LoVo (cell line): ENCODE measurements around the gene RAF1.
"Not testable (repeated sequence)": the region's sequence is repeated elsewhere in the genome, so short reads cannot be mapped to it uniquely, and the experiment has no call there.

Experiments
- DNase-seq: peaks from one replicate; pipeline ENCODE4 v3.0.0-alpha.2; 2016; ENCODE audit warnings: low spot score

The RAF1 gene

GRCh38 chr3:12558706-12559105 is 105.2 kb downstream of the RAF1 start:
- DNase-seq: peak; percentile 23

GRCh38 chr3:12557473-12558100 is 106.3 kb downstream of the RAF1 start:
- peak; percentile 12 for DNase-seq

- DNase-seq: peak; percentile 89
These were observed 107.0 kb downstream of the RAF1 start, which contains the start of gene MKRN2 for GRCh38 chr3:12556690-12557472. TSS of gene MKRN2 (plus strand) at chr3:12557087. CDS start at chr3:12557151, 64 bp downstream.

- DNase-seq: no peak
These were observed 107.6 kb downstream of the RAF1 start for GRCh38 chr3:12556314-12556689.

DNA sequence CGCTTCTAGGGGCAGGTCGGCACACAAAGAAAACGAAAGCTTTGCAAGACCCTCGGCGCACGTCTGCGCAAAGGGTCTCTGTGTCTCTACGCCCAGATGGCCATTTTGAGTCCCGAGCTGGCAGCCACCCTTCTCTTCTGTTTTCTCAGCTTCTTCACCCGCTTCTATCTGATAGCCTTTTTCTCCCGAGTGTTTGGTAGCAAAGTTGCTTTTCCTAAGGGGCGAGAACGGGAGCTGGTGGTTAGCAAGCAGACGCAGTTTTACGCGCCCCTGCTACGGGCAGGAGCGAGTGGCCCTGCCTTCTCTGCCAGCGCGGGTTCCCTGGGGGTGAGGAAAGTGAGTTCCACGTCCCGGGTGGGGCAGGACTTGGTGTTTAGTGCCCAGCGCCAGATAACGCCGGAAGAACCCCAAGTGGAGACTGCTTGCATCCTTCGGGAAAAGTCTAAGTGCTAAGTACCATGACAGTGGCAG is 110.0 kb downstream of the RAF1 start:
- peak; percentile 46 for DNase-seq

- DNase-seq: no peak
These were observed 113.8 kb downstream of the RAF1 start for GRCh38 chr3:12549971-12550760.

DNA sequence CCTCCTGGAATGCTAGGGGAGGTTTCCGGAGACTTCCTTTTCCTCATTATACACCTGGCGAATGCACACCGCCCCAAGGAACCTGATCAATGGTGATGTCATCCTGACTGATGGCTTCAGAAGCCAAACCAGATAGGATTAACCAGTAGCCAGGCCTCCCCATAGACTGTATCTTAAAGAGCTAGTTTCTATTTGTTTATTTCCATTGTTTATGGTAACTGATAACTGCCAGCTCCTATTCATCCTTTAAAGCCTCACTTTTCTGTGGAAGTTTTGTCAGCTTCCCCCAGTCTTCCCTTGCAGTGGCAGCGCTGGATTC is 118.5 kb downstream of the RAF1 start, which contains the start of gene MKRN2OS:
TSS of gene MKRN2OS (minus strand) at position 27 of the 319 bp plus-strand sequence. CDS start 35 bp downstream, outside the sequence.
- DNase-seq: peak; percentile 82

DNA sequence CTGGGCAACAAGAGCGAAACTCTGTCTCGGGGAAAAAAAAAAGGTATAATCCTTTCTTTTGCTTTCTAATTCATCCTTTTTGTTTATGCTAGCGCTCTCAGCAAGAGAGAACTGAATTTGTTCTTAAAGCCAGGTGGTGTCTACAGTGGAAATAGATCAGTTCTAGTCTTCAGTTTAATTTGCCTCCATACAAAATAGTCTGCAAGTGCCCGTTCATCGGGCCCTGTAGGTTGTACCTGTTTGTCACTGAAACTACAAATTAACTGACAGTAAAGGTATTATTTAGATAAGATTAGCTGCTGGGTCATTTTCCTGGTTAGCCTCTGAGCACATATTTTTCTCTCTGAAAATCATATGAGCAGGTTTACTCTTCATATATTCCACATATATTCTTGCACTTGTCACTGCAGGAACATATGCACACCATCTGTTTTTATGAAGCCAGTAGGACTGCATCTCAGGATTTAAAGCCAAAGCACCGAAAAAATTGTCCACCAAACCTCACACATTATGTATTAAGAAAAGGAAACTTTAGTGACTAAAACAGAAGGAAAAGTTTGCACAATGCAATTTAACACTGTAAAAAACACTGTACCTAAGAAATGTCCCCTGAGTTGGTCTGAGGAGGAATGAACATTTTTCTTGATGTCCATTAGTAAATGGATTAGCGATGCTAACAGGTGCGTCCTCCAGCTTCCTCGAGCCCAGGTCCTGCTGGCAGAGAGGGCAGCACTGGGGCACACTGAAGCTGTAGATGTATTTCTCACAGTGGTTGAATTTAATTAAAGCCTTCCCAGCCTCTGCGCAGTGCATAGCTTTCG is 119.1 kb downstream of the RAF1 start:
- DNase-seq: no peak

DNA sequence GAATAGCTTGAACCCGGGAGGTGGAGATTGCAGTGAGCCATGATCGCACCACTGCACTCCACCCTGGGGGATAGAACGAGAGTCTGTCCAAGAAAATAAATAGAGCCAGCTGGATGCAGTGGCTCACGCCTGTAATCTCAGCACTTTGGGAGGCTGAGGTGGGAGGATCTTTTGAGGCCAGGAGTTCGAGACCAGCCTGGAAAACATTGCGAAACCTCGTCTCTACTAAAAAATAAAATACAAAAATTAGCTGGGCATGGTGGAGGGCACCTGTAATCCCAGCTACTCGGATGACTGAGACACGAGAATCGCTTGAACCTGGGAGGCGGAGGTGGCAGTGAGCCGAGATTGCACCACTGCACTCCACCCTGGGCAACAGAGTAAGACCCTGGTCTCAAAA is 120.4 kb downstream of the RAF1 start:
- DNase-seq: not testable (repeated sequence)

DNA sequence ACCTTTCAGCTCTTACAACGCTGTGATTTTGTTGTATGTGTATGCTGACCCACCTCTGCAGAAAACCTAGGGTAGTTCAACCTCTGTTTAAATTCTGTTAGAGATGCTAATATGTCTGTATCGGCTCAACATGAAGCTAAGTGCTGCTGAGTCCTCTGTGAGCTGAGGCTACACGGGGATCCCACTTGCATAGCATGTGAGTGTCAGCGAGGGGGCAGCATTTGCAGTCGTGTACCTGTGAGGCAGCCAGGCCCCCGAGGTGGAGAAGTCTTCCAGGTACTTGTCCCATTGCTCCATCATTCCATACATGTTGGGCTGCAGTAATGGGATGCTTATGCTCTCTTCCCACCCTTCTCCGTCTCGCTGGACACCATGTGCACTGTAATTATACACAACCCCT is 122.3 kb downstream of the RAF1 start:
- DNase-seq: no peak

- no peak for DNase-seq
These were observed 127.5 kb downstream of the RAF1 start for GRCh38 chr3:12536423-12536822.
